Smooth muscle cell (in vitro differentiated cells): ENCODE results near the gene MAPK1. TPM values are rescaled to one million over a fixed set of nuclear protein-coding genes. Genes with fewer than 3 reads are reported as not detected.
"Not testable (repeated sequence)": the region's sequence is repeated elsewhere in the genome, so short reads cannot be mapped to it uniquely, and the experiment has no call there.

ENCODE experiments used
- DNase-seq: peaks from one replicate; lab custom pipeline; 2025; ENCODE audit not compliant: unreplicated experiment; lab: John Stamatoyannopoulos, UW
- H2AFZ ChIP-seq: fragments of 200-600 bp; sonication (generic); 2 replicates; pipeline ENCODE4 v1.6.0; 2016; ENCODE audit warnings: antibody characterized with exemption, low read depth, mild to moderate bottlenecking
- H3F3A ChIP-seq: fragments of 200-600 bp; sonication (generic); 2 replicates; pipeline ENCODE4 v1.6.0; 2017; ENCODE audit warnings: antibody characterized with exemption, low read depth
- H3K27ac ChIP-seq: fragments of 200-600 bp; sonication (generic); 2 replicates; pipeline ENCODE4 v1.5.1; 2016; ENCODE audit warnings: low read depth, mild to moderate bottlenecking
- H3K27me3 ChIP-seq: fragments of 200-600 bp; sonication (generic); 2 replicates; pipeline ENCODE4 v1.6.1; 2016; ENCODE audit warnings: low read depth, mild to moderate bottlenecking
- H3K36me3 ChIP-seq: fragments of 200-600 bp; sonication (generic); 2 replicates; pipeline ENCODE4 v1.5.1; 2016; ENCODE audit warnings: low read depth
- H3K4me1 ChIP-seq: fragments of 200-600 bp; sonication (generic); 2 replicates; pipeline ENCODE4 v1.5.1; 2016; ENCODE audit warnings: low read depth
- H3K4me2 ChIP-seq: fragments of 200-600 bp; sonication (generic); 2 replicates; pipeline ENCODE4 v1.6.0; 2016; ENCODE audit warnings: mild to moderate bottlenecking
- H3K4me3 ChIP-seq: fragments of 200-600 bp; sonication (generic); 2 replicates; pipeline ENCODE4 v1.5.1; 2016; ENCODE audit warnings: mild to moderate bottlenecking
- H3K79me2 ChIP-seq: fragments of 200-600 bp; sonication (generic); 2 replicates; pipeline ENCODE4 v1.6.0; 2016; ENCODE audit warnings: low read depth, mild to moderate bottlenecking
- H3K9ac ChIP-seq: fragments of 200-600 bp; sonication (generic); 2 replicates; pipeline ENCODE4 v1.6.0; 2016; ENCODE audit warnings: low read depth
- H3K9me3 ChIP-seq: fragments of 200-600 bp; sonication (generic); replicated peaks from 2 replicates; pipeline ENCODE4 v1.5.1; 2016; ENCODE audit warnings: low read depth
- H4K20me1 ChIP-seq: fragments of 200-600 bp; sonication (generic); 2 replicates; pipeline ENCODE4 v1.6.0; 2016; ENCODE audit warnings: low read depth
- WGBS: methylation state at CpG from one replicate; pipeline ENCODE4 v1.1.7; 2016; ENCODE audit warnings: low lambda C conversion rate; 5-methylcytosine and 5-hydroxymethylcytosine counted together
- polyA plus RNA-seq: library from polyadenylated mRNA; unstranded; fragments of >200 nt; fragmentation: Nextera tagmentation; extraction: Ambion mirVana; gene quantifications from 2 replicates; pipeline ENCODE4 v1.2.1, GENCODE V29; 2016
- total RNA-seq: library from RNA; depleted of rRNA; stranded (reverse); fragments of >200 nt; gene quantifications from 2 replicates; pipeline ENCODE4 v1.2.3, GENCODE V29; 2014
- TF ChIP-seq, protein P1 (sequence below): fragments of 200-600 bp; sonication (generic); IDR thresholded peaks from 2 replicates; pipeline ENCODE4 v1.5.1; 2017; ENCODE audit warnings: borderline replicate concordance, mild to moderate bottlenecking, antibody characterized with exemption; ENCODE audit not compliant: insufficient read depth, poor library complexity, severe bottlenecking

Gene MAPK1
- total and polyA plus RNA-seq, 2 experiments from 2014 or later: 57.1 to 62.3 TPM

DNA sequence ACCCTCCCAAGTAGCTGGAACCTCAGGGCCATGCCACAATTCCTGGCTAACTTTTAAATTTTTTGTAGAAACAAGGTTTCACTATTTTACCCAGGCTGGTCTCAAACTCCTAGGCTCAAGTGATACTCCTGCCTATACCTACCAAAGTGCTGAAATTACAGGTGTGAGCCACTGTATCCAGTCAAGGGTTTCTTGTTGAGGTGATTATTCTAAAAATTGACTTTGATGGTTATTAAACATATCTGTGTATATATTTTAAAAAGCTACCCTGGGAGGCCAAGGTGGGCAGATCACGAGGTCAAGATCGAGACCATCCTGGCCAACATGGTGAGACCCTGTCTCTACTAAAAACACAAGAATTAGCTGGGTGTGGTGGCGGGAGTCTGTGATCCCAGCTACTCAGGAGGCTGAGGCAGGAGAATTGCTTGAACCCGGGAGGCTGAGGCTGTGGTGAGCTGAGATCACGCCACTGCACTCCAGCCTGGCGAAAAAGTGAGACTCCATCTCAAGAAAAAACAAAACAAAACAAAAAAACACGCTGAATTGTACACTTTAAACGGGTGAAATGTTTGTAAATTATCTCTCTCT lies 27.1 kb downstream of the MAPK1 start:
- TF ChIP-seq, protein P1, sequence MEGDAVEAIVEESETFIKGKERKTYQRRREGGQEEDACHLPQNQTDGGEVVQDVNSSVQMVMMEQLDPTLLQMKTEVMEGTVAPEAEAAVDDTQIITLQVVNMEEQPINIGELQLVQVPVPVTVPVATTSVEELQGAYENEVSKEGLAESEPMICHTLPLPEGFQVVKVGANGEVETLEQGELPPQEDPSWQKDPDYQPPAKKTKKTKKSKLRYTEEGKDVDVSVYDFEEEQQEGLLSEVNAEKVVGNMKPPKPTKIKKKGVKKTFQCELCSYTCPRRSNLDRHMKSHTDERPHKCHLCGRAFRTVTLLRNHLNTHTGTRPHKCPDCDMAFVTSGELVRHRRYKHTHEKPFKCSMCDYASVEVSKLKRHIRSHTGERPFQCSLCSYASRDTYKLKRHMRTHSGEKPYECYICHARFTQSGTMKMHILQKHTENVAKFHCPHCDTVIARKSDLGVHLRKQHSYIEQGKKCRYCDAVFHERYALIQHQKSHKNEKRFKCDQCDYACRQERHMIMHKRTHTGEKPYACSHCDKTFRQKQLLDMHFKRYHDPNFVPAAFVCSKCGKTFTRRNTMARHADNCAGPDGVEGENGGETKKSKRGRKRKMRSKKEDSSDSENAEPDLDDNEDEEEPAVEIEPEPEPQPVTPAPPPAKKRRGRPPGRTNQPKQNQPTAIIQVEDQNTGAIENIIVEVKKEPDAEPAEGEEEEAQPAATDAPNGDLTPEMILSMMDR: no peak
- H3K79me2 ChIP-seq: peaks cover 93% of the 10 kb centered on the region
- H3F3A ChIP-seq: peaks cover 17% of the 10 kb centered on the region
- no peak overlapping the region for H3K4me2 ChIP-seq
- H3K27me3 ChIP-seq: no peaks in the 10 kb centered on the region
- peaks cover 29% of the 10 kb centered on the region for H3K4me1 ChIP-seq
- 98% methylated on average over 8 of the region's 8 CpGs for WGBS
- no peak overlapping the region for H3K4me3 ChIP-seq
- peaks cover 89% of the 10 kb centered on the region for H4K20me1 ChIP-seq
- H3K9me3 ChIP-seq: no peaks in the 10 kb centered on the region
- no peak overlapping the region for H3K9ac ChIP-seq
- no peak for DNase-seq
- no peak overlapping the region for H2AFZ ChIP-seq
- H3K36me3 ChIP-seq: no peaks in the 10 kb centered on the region
- no peak overlapping the region for H3K27ac ChIP-seq

DNA sequence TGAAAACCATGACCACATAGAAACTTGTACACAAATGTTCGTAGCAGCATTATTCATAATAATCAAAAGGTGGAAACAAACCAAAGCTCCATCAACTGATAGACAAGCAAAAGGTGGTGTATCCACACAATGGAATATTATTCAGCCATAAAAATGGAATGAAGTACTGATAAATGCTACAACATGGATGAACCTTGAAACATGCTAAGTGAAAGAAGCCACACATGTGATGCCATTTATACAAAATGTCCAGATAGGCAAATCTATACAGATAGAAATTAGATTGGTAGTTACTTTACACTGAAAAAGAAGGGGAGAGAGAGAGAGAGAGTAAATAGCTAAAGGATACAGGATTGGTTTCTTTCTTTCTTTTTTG lies 27.7 kb downstream of the MAPK1 start:
- no peaks in the 10 kb centered on the region for H3K9me3 ChIP-seq
- WGBS: 97% methylated on average over 1 of the region's 1 CpG
- H3K9ac ChIP-seq: no peak overlapping the region
- H3K36me3 ChIP-seq: no peaks in the 10 kb centered on the region
- no peak for DNase-seq
- TF ChIP-seq, protein P1: no peak
- no peak overlapping the region for H3K27ac ChIP-seq
- H3K79me2 ChIP-seq: peaks cover 94% of the 10 kb centered on the region
- no peak overlapping the region for H2AFZ ChIP-seq
- no peak overlapping the region for H3K4me2 ChIP-seq
- H3K4me3 ChIP-seq: no peak overlapping the region
- peaks cover 89% of the 10 kb centered on the region for H4K20me1 ChIP-seq
- H3K27me3 ChIP-seq: no peaks in the 10 kb centered on the region
- peaks cover 17% of the 10 kb centered on the region for H3F3A ChIP-seq
- peaks cover 35% of the 10 kb centered on the region for H3K4me1 ChIP-seq

DNA sequence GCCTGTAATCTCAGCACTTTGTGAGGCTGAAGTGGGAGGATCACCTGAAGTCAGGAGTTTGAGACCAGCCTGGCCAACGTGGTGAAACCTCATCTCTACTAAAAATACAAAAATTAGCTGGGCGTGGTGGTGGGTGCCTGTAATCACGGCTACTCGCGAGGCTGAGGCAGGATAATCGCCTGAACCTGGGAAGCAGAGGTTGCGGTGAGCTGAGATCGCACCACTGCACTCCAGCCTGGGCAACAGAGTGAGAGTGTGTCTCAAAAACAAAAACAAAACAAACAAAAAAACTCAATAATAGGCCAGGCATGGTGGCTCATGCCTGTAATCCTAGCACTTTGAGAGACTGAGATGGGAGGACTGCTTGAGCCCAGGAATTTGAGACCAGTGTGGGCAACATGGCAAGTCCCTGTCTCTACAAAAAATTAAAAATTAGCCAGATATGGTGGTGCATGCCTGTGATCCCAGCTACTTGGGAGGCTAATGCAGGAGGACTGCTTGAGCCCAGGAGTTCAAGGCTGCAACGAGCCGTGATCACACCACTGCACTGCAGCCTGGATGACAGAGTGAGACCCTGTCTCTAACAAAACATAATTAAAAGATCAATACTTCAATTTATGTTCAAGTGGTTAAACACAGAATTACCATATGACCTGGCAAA lies 28.2 kb downstream of the MAPK1 start:
- H3K4me2 ChIP-seq, H3K4me3 ChIP-seq, H3K9me3 ChIP-seq, DNase-seq, H3K36me3 ChIP-seq, H3K9ac ChIP-seq, H3K27me3 ChIP-seq, H2AFZ ChIP-seq: not testable (repeated sequence)
- H3K4me1 ChIP-seq: peaks cover 37% of the 10 kb centered on the region
- H3F3A ChIP-seq: peaks cover 17% of the 10 kb centered on the region
- peak overlapping the region; percentile 100 for H3K27ac ChIP-seq
- H4K20me1 ChIP-seq: peaks cover 89% of the 10 kb centered on the region
- H3K79me2 ChIP-seq: peaks cover 94% of the 10 kb centered on the region
- 90% methylated on average over 10 of the region's 10 CpGs for WGBS

DNA sequence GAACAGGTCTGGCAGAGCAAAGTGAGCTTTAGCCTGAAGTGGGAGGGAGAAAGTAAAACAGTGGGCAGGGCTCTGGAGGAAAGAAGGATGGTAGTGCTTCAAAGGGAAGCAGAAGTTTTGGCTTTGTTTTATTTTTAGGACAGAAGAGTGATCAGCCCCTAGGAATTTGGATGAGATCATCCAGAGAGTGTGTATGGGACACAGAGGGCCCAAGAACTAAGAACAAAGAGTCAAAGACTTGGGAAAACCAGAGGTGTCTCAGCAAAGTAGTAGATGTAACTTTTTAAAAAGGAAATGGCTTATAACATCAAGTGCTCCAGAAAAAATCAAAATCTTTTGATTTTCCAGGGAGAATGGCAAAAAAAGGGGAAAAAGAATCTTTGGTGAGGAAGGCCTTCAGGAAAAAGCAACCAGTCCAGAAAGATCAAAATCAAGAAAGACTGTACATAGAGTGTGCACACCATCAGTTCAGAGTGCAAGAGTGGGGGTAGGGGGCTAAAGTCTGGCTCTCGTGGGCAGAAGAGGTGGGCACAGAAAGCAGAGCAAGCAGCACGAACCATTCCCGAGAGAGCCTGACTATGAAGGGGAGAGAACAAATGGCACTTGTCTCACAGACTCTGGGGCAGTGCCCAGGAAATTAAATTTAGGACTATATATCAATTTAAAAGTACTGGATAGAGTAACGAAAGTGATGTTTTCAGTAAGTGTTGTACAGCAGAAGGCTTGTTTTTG lies 30.0 kb downstream of the MAPK1 start:
- Histone ChIP-seq H3K27ac (peak overlapping the region; percentile 100), H3F3A (peaks cover 21% of the 10 kb centered on the region), H4K20me1 (peaks cover 89% of the 10 kb centered on the region), H2AFZ (peak overlapping the region; percentile 70), H3K36me3 (no peaks in the 10 kb centered on the region), H3K79me2 (peaks cover 94% of the 10 kb centered on the region), H3K4me1 (peaks cover 39% of the 10 kb centered on the region), H3K9me3 (no peaks in the 10 kb centered on the region), H3K4me3 (no peak overlapping the region), H3K27me3 (no peaks in the 10 kb centered on the region), H3K4me2 (peak overlapping the region; percentile 80), H3K9ac (peak overlapping the region; percentile 90)
- 45% methylated on average over 4 of the region's 4 CpGs for WGBS
- TF ChIP-seq, protein P1: no peak
- DNase-seq: no peak

DNA sequence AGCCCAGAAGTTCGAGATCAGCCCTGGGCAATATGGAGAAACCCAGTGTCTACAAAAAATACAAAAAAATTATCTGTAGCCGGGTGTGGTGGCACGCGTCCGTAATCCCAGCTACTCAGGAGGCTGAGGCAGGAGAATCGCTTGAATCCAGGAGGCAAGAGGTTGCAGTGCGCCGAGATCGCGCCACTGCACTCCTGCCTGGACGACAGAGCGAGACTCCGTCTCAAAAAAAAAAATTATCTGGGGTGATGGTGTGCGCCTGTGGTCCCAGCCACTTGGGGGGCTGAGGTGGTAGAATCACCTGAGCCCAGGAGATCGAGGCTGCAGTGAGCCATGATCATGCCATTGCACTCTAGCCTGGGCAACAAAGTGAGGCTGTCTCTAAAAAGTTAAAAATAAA lies 31.0 kb downstream of the MAPK1 start:
- H3K4me2 ChIP-seq: peak overlapping the region; percentile 80
- H3K4me3 ChIP-seq, H3K27me3 ChIP-seq, H3K36me3 ChIP-seq, H3K9me3 ChIP-seq, DNase-seq, H3K9ac ChIP-seq, H2AFZ ChIP-seq: not testable (repeated sequence)
- H4K20me1 ChIP-seq: peaks cover 89% of the 10 kb centered on the region
- 96% methylated on average over 15 of the region's 15 CpGs for WGBS
- H3K79me2 ChIP-seq: peaks cover 93% of the 10 kb centered on the region
- H3K4me1 ChIP-seq: peaks cover 40% of the 10 kb centered on the region
- peak overlapping the region; percentile 100 for H3K27ac ChIP-seq
- H3F3A ChIP-seq: peaks cover 21% of the 10 kb centered on the region
